GM18505 (cell line): ENCODE data around the gene LRRIQ4.

Source experiments
- ATAC-seq: cut with Tn5 transposase; IDR thresholded peaks from one replicate; pipeline ENCODE4 v1.9.1; 2021; ENCODE audit not compliant: unreplicated experiment
- POLR2A ChIP-seq: IDR thresholded peaks from 4 replicates; pipeline ENCODE4 v1.6.1; 2011; ENCODE audit warnings: borderline replicate concordance; ENCODE audit not compliant: insufficient read depth, insufficient read length; ENCODE audit errors: extremely low read depth

Gene LRRIQ4

DNA sequence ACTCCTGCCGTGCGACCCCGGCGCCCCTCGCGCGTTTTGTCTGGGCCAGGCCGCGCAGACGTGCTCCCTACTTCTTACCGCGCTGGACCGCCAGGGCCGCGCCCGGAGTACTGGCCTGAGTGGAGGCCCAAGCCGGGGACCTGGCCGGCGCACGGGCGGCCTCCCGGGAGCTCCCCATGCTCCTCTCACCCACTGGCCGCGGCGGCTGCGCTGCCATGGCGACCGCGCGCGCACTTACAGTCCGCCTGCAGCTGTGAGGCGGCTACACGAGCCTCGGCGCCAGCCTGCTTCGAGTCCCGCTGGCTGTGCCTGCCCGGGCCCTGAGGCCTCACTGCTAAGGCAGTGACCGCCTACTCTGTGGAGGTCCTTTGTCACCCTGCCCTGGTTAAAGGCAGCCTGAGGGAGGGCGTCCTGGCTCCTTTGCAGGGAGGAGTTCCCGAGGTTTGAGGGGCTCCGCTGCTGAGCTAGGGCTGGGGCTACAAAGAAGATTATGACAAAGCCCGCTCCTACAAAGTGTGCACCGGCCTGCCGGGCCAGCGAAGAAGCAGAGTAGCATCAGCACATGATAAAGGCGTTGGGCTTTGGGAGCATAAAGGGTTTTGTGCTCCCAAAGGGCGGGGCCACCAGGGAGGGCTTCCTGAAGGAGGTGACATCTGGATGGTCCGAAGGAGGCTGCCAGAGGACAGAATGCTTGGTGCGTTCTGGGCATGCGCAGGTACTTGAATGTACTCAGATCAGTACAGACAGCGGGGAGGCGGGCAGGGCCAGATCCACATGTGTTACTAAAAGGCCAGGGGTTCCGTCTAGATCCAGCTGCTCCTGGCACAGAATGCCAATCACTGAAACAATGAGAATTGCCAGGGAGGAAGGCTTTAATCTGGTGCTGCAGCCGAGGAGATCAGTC lies at the start of gene LRRIQ4, which contains the start of gene LRRC34:
TSS of gene LRRIQ4 (plus strand) at position 539 of the 904 bp plus-strand sequence. CDS start 9,052 bp downstream, outside the sequence.
TSS of gene LRRC34 (minus strand) at position 573 of the 904 bp plus-strand sequence. CDS start at position 217, 356 bp downstream.
- peak; percentile 61 for ATAC-seq

GRCh38 chr3:169764312-169764881 lies 48.3 kb upstream of the LRRIQ4 start:
- peak; percentile 38 for TF ChIP-seq POLR2A
- peak; percentile 39 for ATAC-seq

More for the DNA sequence above, at the start of gene LRRIQ4, which contains the start of gene LRRC34:
- peak; percentile 41 for TF ChIP-seq POLR2A

DNA sequence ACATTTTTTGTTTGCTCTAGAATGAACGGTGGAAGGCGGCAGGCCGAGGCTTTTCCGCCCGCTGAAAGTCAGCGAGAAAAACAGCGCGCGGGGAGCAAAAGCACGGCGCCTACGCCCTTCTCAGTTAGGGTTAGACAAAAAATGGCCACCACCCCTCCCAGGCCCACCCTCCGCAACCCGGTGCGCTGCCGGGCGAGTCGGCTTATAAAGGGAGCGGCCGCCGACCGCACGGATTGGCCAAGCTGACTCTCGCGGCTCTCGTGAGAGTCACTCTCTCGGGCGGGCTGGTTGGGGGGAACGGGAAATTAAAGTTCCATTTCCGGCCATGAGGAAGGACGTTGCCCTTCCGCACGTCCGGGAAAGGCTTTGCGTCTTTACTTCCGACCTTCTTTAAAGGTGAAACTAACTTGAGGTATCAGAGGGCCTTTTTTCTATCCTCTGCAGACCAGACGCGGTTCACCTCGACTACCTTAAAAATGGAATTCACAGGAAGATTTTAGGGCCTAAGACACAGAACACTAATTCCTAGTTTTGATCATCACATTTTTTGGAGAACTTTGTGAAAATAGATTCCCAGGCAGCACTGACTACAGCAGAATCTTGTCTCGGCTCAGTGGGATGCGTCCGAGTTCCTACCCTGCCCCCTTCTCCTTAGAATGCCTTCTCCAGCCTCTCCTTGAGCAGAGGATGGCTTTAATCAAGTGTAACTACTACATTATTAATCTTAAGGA lies 47.6 kb upstream of the LRRIQ4 start, which contains the start of gene TERC:
TSS of gene TERC (minus strand) at position 179 of the 731 bp plus-strand sequence.
- TF ChIP-seq POLR2A, result peak; percentile 92
- ATAC-seq, result peak; percentile 76

GRCh38 chr3:169769287-169770181 lies 43.1 kb upstream of the LRRIQ4 start, which contains the start of gene ACTRT3:
ACTRT3 (minus strand) TSS chr3:169769561; CDS start chr3:169769520, 41 bp downstream.
- peak; percentile 30 for ATAC-seq
- TF ChIP-seq POLR2A, result peak; percentile 63

DNA sequence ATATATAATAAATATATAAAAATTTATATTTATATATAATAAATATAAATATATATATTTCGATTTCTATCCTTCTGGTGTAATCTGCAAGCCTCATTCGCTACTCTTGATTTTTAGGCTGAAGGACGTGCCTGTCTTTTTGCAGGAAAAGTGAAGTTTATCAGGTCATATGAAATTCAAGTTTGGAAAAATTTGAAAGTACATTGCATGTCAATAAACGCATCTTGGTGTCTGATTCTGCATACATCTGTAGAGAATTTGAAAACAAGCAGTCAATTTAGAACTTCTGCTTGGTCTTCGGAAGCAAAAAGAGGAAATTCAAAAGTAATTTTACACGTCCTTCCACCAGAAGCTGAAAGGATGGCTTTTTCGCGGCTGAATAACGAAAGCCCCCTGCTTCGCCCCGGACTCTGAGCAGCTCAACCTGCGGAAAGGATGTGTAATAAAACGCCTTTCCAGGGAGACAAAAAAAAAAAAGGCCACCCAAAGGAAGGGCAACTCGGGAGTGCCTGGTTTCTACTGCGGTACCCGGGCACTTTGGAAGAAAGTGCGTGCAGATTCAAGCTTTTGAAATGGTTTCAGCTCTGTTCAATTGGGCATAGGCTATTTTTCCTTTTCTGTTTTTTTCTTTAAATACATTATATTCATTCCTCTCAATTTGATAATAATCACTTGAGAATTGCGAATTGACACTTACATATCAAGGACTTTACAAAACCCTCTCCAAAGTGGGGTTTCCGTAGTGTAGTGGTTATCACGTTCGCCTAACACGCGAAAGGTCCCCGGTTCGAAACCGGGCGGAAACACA lies 41.0 kb upstream of the LRRIQ4 start:
- peak; percentile 13 for ATAC-seq

DNA sequence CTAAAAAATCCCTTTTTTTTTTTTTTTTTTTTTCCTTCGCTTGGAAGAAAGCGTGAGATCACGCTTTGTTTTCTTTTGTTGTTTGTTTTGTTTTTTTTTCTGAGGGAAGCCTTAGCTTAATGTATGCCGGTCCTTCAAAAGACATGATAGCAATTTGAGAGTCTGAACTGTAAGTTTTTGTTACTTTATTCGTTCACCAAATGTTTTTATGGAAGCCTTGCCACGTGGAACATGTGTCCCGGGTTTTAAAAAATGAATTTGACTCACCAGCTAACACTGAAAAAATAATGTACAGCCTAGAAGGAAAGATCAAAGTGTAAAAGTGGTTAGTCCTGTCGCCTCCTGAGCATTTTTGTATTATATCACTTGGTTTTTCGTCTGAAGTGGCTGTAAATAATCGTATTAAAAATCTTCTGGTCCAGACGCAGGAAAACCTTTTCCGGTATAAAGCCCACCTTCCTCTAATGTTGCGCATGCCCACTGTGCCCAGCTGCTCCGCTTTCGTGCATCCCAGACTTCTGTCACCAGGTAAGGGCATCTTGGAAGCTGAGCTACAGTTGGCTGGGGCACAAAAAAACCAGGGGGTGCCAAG lies 40.3 kb upstream of the LRRIQ4 start:
- TF ChIP-seq POLR2A, result no peak
- ATAC-seq, result peak; percentile 11

More for the DNA sequence above, 41.0 kb upstream of the LRRIQ4 start:
- no peak for TF ChIP-seq POLR2A

DNA sequence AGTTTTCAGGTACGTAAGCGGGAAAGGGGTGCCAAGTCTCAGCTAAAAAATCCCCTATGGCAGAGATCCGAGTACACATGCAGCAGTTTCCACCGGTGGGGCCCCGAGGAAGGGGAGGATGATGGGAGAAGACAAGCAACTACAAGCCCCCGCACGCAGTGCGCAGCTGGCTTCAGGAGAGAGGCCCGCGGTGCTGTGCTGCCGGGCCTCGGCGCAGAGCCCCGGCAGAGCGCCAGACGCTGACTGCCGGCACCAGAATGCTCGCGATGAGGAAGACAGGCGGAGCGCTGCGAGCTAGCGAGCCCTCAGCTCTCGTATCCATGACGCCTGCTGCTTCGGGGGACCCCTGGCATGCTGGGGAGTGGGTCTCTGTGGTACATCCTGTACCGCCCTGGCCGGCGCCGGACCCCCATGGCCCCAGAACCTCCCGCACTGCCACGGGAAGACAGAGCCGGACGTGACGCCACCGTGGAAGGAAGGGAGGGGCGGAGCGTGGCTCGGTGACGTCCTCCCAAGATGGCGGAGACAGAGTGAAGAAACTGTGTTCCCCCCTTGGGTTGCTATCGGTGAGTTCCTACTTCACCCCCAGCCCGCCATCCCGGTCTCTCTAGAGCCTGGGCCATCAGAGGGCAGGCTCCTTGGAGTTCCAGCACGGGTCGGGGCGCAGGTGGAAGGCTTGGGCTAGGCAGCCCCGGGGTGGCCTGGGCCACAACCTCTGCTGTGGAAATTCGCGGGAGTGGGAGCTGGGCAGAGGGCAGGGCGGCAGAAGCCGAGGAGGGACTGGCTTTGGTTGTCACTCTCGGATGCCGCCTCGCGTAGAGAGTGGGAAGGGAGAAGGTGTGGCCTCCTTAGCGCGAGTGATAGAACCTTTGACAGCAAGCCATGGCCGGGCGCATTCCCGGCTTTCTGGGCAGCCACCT lies 39.5 kb upstream of the LRRIQ4 start, which contains the start of gene MYNN:
TSS of gene MYNN (plus strand) at position 500 of the 920 bp plus-strand sequence. CDS start 900 bp downstream, outside the sequence.
- ATAC-seq, result peak; percentile 83
- peak; percentile 98 for TF ChIP-seq POLR2A

GRCh38 chr3:169774186-169774585 lies 38.5 kb upstream of the LRRIQ4 start:
- ATAC-seq, result no peak
- TF ChIP-seq POLR2A, result no peak

GRCh38 chr3:169777822-169778221 lies 34.8 kb upstream of the LRRIQ4 start:
- TF ChIP-seq POLR2A, result no peak
- no peak for ATAC-seq

DNA sequence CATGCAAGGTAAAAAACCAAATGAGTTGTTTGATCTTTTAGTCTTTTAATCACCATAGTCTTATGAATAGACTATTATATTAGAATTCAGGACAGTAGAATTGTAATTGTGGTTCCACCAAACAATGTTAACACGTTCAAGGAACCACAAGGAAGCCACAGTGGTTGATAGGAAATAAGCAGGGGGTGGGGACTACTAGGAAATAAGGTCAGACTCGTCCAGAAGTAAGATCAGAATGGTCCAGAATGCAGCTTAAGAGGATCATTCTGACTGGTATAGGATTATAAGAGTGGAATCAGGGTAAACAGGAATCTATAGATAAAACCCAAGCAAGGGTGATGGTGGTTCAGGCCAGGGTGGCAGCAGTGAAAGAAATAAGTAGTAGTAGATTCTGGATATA lies 31.9 kb upstream of the LRRIQ4 start:
- ATAC-seq, result no peak
- TF ChIP-seq POLR2A, result no peak

- no peak for TF ChIP-seq POLR2A
- no peak for ATAC-seq
Measured at GRCh38 chr3:169781209-169781855, 31.3 kb upstream of the LRRIQ4 start.
